OCI-LY1 (cell line): Measurements from ENCODE around the gene SAPCD1.

Experiments used
- H2AFZ ChIP-seq: fragments of 200-600 bp; sonication (generic), shearing (Covaris generic); 2 replicates; pipeline ENCODE4 v1.6.0; 2014; ENCODE audit warnings: antibody characterized with exemption, mild to moderate bottlenecking, low read length
- H3F3A ChIP-seq: fragments of 200-600 bp; sonication (generic), shearing (Covaris generic); 2 replicates; pipeline ENCODE4 v1.6.0; 2014; ENCODE audit warnings: mild to moderate bottlenecking, antibody characterized with exemption, low read length, moderate library complexity; ENCODE audit not compliant: insufficient read depth
- H3K27ac ChIP-seq: fragments of 200-600 bp; sonication (generic); 2 replicates; pipeline ENCODE4 v1.5.1; 2014; ENCODE audit warnings: low read length, mixed run types, mild to moderate bottlenecking, low read depth; ENCODE audit not compliant: poor library complexity, severe bottlenecking
- H3K27me3 ChIP-seq: fragments of 200-600 bp; sonication (generic); 2 replicates; pipeline ENCODE4 v1.6.0; 2014; ENCODE audit warnings: antibody characterized with exemption, mild to moderate bottlenecking, low read length, moderate library complexity; ENCODE audit not compliant: insufficient read depth
- H3K36me3 ChIP-seq: fragments of 200-600 bp; sonication (generic); 2 replicates; pipeline ENCODE4 v1.6.1; 2014; ENCODE audit warnings: mild to moderate bottlenecking, antibody characterized with exemption, low read length, moderate library complexity, mixed read lengths; ENCODE audit not compliant: insufficient read depth
- H3K4me1 ChIP-seq: fragments of 200-600 bp; sonication (generic); 2 replicates; pipeline ENCODE4 v1.5.1; 2014; ENCODE audit warnings: mild to moderate bottlenecking, low read length, moderate library complexity; ENCODE audit not compliant: insufficient read depth, severe bottlenecking
- H3K4me2 ChIP-seq: fragments of 200-600 bp; sonication (generic), shearing (Covaris generic); 2 replicates; pipeline ENCODE4 v1.6.1; 2014; ENCODE audit warnings: low read length
- H3K4me3 ChIP-seq: fragments of 200-600 bp; sonication (generic); 2 replicates; pipeline ENCODE4 v1.5.1; 2014; ENCODE audit warnings: low read length, low read depth, mild to moderate bottlenecking, mixed read lengths; ENCODE audit not compliant: poor library complexity, severe bottlenecking
- H3K79me2 ChIP-seq: fragments of 200-600 bp; shearing (Covaris generic); 2 replicates; pipeline ENCODE4 v1.6.1; 2016; ENCODE audit warnings: mixed run types, low read length, mixed read lengths; ENCODE audit not compliant: insufficient read depth
- H3K9ac ChIP-seq: fragments of 200-600 bp; sonication (generic), shearing (Covaris generic); 2 replicates; pipeline ENCODE4 v1.6.1; 2014; ENCODE audit warnings: mild to moderate bottlenecking, low read length, mixed read lengths
- H3K9me2 ChIP-seq: fragments of 200-600 bp; sonication (generic), shearing (Covaris generic); 2 replicates; pipeline ENCODE4 v1.6.1; 2014; ENCODE audit warnings: low read depth, mild to moderate bottlenecking, low read length, mixed read lengths
- H3K9me3 ChIP-seq: fragments of 200-600 bp; shearing (Covaris generic); 2 replicates; pipeline ENCODE4 v1.6.1; 2014; ENCODE audit warnings: low read length, mixed read lengths
- H4K20me1 ChIP-seq: fragments of 200-600 bp; sonication (generic), shearing (Covaris generic); 2 replicates; pipeline ENCODE4 v1.6.0; 2016; ENCODE audit warnings: mild to moderate bottlenecking, low read length; ENCODE audit not compliant: insufficient read depth
- EZH2 ChIP-seq: fragments of 200-600 bp; sonication (generic), shearing (Covaris generic); IDR thresholded peaks from 2 replicates; pipeline ENCODE4 v1.8.0; 2017; ENCODE audit warnings: borderline replicate concordance, mixed run types, mild to moderate bottlenecking, antibody characterized with exemption, low read length, moderate library complexity, mixed read lengths
- TF ChIP-seq, protein P1 (sequence below): fragments of 200-600 bp; sonication (generic), shearing (Covaris generic); IDR thresholded peaks from 2 replicates; pipeline ENCODE4 v1.5.1; 2017; ENCODE audit warnings: mild to moderate bottlenecking, antibody characterized with exemption, low read length, moderate library complexity, mixed read lengths

Gene SAPCD1

DNA sequence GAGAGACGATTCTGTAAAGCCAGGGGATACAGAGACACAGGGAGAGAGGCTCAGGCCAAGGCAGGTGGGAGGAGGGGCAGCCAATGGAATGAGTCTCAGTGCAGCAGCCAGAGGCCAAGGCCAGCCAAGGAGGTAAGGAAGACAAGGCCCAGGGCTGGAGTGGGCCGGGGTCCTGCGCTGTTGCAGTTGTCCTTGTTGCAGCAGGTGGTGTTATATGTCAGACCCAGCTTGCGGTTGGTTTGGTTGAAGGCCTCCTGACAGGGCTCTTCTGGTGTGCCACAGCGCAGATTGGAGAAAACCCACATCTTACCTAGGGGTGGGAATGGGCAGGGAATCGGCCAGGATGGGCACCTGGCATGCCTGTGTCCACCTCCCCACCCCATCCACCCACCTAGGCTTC, 43.5 kb upstream of the SAPCD1 start:
- Histone ChIP-seq H4K20me1 (no peaks in the 10 kb centered on the region), H3F3A (0 out of 2 replicates have a peak, but pooled peaks cover 4% of the 10 kb centered on the region), H3K79me2 (no peaks in the 10 kb centered on the region), H3K9me2 (no peaks in the 10 kb centered on the region), H3K4me2 (no peak overlapping the region), H3K27ac (no peak overlapping the region), H3K4me1 (no peaks in the 10 kb centered on the region), H3K4me3 (no peak overlapping the region), H3K9me3 (no peaks in the 10 kb centered on the region), H2AFZ (no peak overlapping the region), H3K36me3 (no peaks in the 10 kb centered on the region), H3K9ac (no peak overlapping the region), H3K27me3 (peaks cover 3% of the 10 kb centered on the region; the same call in 1 of the 2 replicates)
- TF ChIP-seq EZH2, result no peak
- TF ChIP-seq, protein P1, sequence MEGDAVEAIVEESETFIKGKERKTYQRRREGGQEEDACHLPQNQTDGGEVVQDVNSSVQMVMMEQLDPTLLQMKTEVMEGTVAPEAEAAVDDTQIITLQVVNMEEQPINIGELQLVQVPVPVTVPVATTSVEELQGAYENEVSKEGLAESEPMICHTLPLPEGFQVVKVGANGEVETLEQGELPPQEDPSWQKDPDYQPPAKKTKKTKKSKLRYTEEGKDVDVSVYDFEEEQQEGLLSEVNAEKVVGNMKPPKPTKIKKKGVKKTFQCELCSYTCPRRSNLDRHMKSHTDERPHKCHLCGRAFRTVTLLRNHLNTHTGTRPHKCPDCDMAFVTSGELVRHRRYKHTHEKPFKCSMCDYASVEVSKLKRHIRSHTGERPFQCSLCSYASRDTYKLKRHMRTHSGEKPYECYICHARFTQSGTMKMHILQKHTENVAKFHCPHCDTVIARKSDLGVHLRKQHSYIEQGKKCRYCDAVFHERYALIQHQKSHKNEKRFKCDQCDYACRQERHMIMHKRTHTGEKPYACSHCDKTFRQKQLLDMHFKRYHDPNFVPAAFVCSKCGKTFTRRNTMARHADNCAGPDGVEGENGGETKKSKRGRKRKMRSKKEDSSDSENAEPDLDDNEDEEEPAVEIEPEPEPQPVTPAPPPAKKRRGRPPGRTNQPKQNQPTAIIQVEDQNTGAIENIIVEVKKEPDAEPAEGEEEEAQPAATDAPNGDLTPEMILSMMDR, result no peak

DNA sequence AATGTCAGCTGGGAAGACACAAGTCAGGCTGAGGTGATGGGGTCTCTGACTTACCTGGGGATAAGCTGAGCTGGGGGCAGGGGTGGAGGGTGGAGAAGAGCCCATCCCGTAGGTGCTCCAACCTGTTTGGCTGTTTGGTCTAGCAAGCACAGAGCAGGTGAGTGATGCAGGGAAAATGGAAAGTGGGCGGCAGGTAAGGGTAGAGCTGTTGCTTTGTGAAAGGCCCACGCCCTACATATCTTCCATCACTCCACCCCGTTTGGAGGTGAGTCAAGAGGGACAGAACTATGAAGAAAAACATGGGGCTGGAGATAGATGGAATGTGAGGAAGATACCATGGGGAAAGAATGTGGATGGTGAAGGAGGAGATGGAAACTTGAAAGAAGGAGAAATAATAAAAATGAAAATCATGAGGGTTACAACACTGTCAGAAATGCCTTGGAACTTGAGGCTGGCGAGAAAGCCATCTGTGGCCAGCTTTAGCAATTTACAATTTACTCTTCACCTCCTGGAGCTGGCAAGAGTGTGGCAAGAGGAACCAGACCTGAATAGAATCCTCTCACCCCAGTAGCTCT, 42.2 kb upstream of the SAPCD1 start:
- Histone ChIP-seq H3K79me2 (no peaks in the 10 kb centered on the region), H3K4me1 (no peaks in the 10 kb centered on the region), H3K27me3 (peaks cover 3% of the 10 kb centered on the region; the same call in 1 of the 2 replicates), H2AFZ (no peak overlapping the region), H3K9me3 (no peaks in the 10 kb centered on the region), H3F3A (0 out of 2 replicates have a peak, but pooled peaks cover 4% of the 10 kb centered on the region), H3K36me3 (no peaks in the 10 kb centered on the region), H4K20me1 (no peaks in the 10 kb centered on the region), H3K27ac (no peak overlapping the region), H3K9ac (no peak overlapping the region), H3K9me2 (no peaks in the 10 kb centered on the region), H3K4me2 (no peak overlapping the region), H3K4me3 (no peak overlapping the region)
- no peak for TF ChIP-seq EZH2
- TF ChIP-seq, protein P1, result no peak

DNA sequence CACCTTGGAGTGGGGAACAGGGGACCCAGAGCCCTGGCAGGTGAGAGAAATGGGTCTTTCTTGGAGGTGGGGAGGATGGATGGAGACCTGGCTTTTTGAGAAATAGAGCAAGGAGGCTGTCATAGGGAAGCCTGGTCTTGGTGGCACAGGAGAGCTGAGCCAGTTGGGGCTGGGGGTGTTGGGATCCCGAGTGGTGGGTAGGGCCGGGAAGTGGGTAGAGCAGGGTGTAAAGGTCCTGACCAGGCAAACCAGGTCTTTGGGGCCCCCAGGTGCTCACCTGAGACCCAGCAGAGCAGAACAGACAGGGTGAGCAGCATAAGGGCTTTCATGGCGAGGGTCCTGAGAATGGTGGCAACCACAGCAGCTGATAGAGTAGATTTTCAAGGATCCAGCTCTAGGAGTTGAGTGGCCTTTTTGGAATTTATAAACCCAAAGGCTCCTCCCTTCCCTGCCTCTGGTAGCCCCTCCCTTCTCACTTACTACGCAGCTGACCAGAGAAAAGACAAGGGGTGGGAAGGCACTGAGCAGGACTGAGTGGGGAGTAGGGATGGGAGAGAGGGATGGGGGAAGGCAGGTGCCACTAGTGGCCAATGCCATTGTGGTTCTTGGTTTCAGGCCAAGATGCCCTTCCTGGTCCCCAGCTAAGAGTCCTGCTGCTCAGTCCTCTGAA, 41.0 kb upstream of the SAPCD1 start, which contains the start of gene LY6G6C:
Gene LY6G6C (minus strand): TSS at position 396 of the 670 bp plus-strand sequence. CDS start 67 bp downstream, at position 329.
- TF ChIP-seq, protein P1, result no peak
- no peak for TF ChIP-seq EZH2
- Histone ChIP-seq H3K9me2 (no peaks in the 10 kb centered on the region), H3F3A (0 out of 2 replicates have a peak, but pooled peaks cover 4% of the 10 kb centered on the region), H3K79me2 (no peaks in the 10 kb centered on the region), H2AFZ (no peak within 1 kb of the TSS), H3K36me3 (peaks cover 8% of the 10 kb centered on the region; the same call in 1 of the 2 replicates), H3K4me1 (peaks cover 1% of the 10 kb centered on the region), H3K9ac (no peak within 1 kb of the TSS), H3K27ac (no peak within 1 kb of the TSS), H3K27me3 (0 out of 2 replicates have a peak, but pooled peaks cover 3% of the 10 kb centered on the region), H4K20me1 (no peaks in the 10 kb centered on the region), H3K4me3 (no peak within 1 kb of the TSS), H3K9me3 (no peaks in the 10 kb centered on the region), H3K4me2 (no peak within 1 kb of the TSS)
